H1 (cell line): ENCODE data around the gene TSC2. TPM values are rescaled to one million over a fixed set of nuclear protein-coding genes. Genes with fewer than 3 reads are reported as not detected.

Experiments
- CTCF ChIA-PET: fragments of 300-600 bp; sonication (Branson Sonifier 250); formaldehyde crosslinking; loops from one replicate; lab custom pipeline; 2021; ENCODE audit not compliant: partially characterized antibody; lab: Charles Lee
- POLR2A ChIA-PET: fragments of 300-600 bp; sonication (Branson Sonifier 250); formaldehyde crosslinking; loops from one replicate; lab custom pipeline; 2021; ENCODE audit warnings: inconsistent platforms; ENCODE audit not compliant: partially characterized antibody; lab: Charles Lee
- DNase-seq, 2 experiments: peaks; one replicate each; pipeline versions ENCODE4 v3.0.0 to v3.0.0-alpha.2; 2010 to 2022; ENCODE audit warnings: low spot score in 2 of 2, low read depth in 1 of 2, mixed read lengths in 1 of 2
- FAIRE-seq: peaks from 2 replicates; lab custom pipeline; 2011; peaks lifted over from hg19 to GRCh38; lab: Jason Lieb, UNC
- H2AFZ ChIP-seq: 2 replicates; pipeline ENCODE4 v1.8.1; 2012; ENCODE audit warnings: low read length, inconsistent platforms
- H2AK5ac ChIP-seq: 2 replicates; pipeline ENCODE4 v1.6.1; 2013; ENCODE audit warnings: low read depth, low read length
- H2BK120ac ChIP-seq: replicated peaks from 2 replicates; pipeline ENCODE3; 2013; ENCODE audit warnings: low read depth, low read length, inconsistent platforms
- H2BK12ac ChIP-seq: 2 replicates; pipeline ENCODE4 v1.6.1; 2013; ENCODE audit warnings: low read depth, low read length
- H2BK15ac ChIP-seq: 2 replicates; pipeline ENCODE4 v1.6.1; 2013; ENCODE audit warnings: low read length
- H2BK20ac ChIP-seq: 2 replicates; pipeline ENCODE4 v1.6.1; 2013; ENCODE audit warnings: low read length
- H2BK5ac ChIP-seq: 2 replicates; pipeline ENCODE4 v1.6.1; 2013; ENCODE audit warnings: low read depth, low read length
- H3K14ac ChIP-seq: 2 replicates; pipeline ENCODE4 v1.6.1; 2013; ENCODE audit warnings: inconsistent platforms; ENCODE audit not compliant: insufficient read length
- H3K18ac ChIP-seq: 2 replicates; pipeline ENCODE4 v1.6.1; 2013; ENCODE audit warnings: low read length; ENCODE audit errors: extremely low read depth
- H3K23ac ChIP-seq: 2 replicates; pipeline ENCODE4 v1.6.1; 2013; ENCODE audit warnings: inconsistent platforms; ENCODE audit not compliant: insufficient read length
- H3K23me2 ChIP-seq: 2 replicates; pipeline ENCODE4 v1.6.1; 2013; ENCODE audit warnings: low read depth, low read length
- H3K27ac ChIP-seq: 2 replicates; pipeline ENCODE4 v1.6.1; 2011; ENCODE audit warnings: low read depth, low read length, inconsistent platforms
- H3K27me3 ChIP-seq, 4 experiments: replicated peaks in 1 of 4; 1 replicate in 1 of 4; 2 replicates in 3 of 4; pipeline versions ENCODE4 v1.6.1 to v1.8.1; 2011 to 2013; ENCODE audit warnings: low read length in 3 of 4, mild to moderate bottlenecking in 3 of 4, inconsistent platforms in 2 of 4, mixed read lengths in 2 of 4, moderate library complexity in 1 of 4; ENCODE audit not compliant: control insufficient read depth in 3 of 4, insufficient read depth in 3 of 4; ENCODE audit errors: extremely low read depth in 1 of 4
- H3K36me3 ChIP-seq, 4 experiments: 2 replicates each; pipeline versions ENCODE4 v1.6.1 to v1.8.1; 2011 to 2013; ENCODE audit warnings: mild to moderate bottlenecking in 4 of 4, low read length in 3 of 4, moderate library complexity in 2 of 4, control low read depth in 1 of 4, inconsistent platforms in 1 of 4; ENCODE audit not compliant: insufficient read depth in 4 of 4, control insufficient read depth in 2 of 4
- H3K4ac ChIP-seq: replicated peaks from 2 replicates; pipeline ENCODE3; 2013; ENCODE audit warnings: low read length, low read depth, mixed read lengths, inconsistent platforms; ENCODE audit not compliant: insufficient read length
- H3K4me1 ChIP-seq, 4 experiments: replicated peaks in 1 of 4; 1 replicate in 1 of 4; 2 replicates in 3 of 4; pipeline versions ENCODE4 v1.6.1 to v1.8.1; 2011 to 2013; ENCODE audit warnings: low read length in 3 of 4, inconsistent platforms in 2 of 4, mixed read lengths in 1 of 4; ENCODE audit not compliant: insufficient read depth in 4 of 4, control insufficient read depth in 3 of 4
- H3K4me2 ChIP-seq, 2 experiments: 2 replicates each; pipeline versions ENCODE4 v1.6.1 to v1.8.1; 2011 to 2013; ENCODE audit warnings: low read depth in 2 of 2, low read length in 2 of 2, control low read depth in 1 of 2, inconsistent platforms in 1 of 2, mild to moderate bottlenecking in 1 of 2; ENCODE audit not compliant: insufficient read depth in 1 of 2
- H3K4me3 ChIP-seq, 4 experiments: fragments of 200-600, 300-600 bp in 1 of 4; sonication (generic), shearing (Covaris generic), sonication (Bioruptor Twin) in 1 of 4; 2 replicates each; pipeline versions ENCODE4 v1.5.1 to v1.8.1; 2011 to 2016; ENCODE audit warnings: low read length in 4 of 4, low read depth in 3 of 4, control low read depth in 2 of 4, inconsistent platforms in 2 of 4, mild to moderate bottlenecking in 2 of 4, mixed read lengths in 1 of 4, moderate library complexity in 1 of 4; ENCODE audit not compliant: insufficient read depth in 2 of 4; ENCODE audit errors: extremely low read depth in 1 of 4
- H3K56ac ChIP-seq: replicated peaks from 2 replicates; pipeline ENCODE3; 2013; ENCODE audit warnings: low read depth, mild to moderate bottlenecking, mixed read lengths, low read length, inconsistent platforms; ENCODE audit not compliant: insufficient read length
- H3K79me1 ChIP-seq: 2 replicates; pipeline ENCODE4 v1.6.1; 2013; ENCODE audit warnings: low read depth, low read length, control low read depth
- H3K79me2 ChIP-seq, 2 experiments: 2 replicates each; pipeline versions ENCODE4 v1.6.1 to v1.8.1; 2012 to 2013; ENCODE audit warnings: low read length in 2 of 2, mild to moderate bottlenecking in 2 of 2, inconsistent platforms in 1 of 2; ENCODE audit not compliant: insufficient read depth in 2 of 2, control insufficient read depth in 1 of 2
- H3K9ac ChIP-seq, 4 experiments: replicated peaks in 1 of 4; 1 replicate in 1 of 4; 2 replicates in 3 of 4; pipeline versions ENCODE4 v1.6.1 to v1.8.1; 2011 to 2013; ENCODE audit warnings: low read depth in 3 of 4, low read length in 3 of 4, control low read depth in 2 of 4, mild to moderate bottlenecking in 2 of 4, moderate library complexity in 2 of 4, inconsistent platforms in 1 of 4; ENCODE audit errors: extremely low read depth in 1 of 4
- H3K9me3 ChIP-seq, 2 experiments: 2 replicates each; pipeline versions ENCODE4 v1.6.1 to v1.8.1; 2012 to 2013; ENCODE audit warnings: mild to moderate bottlenecking in 2 of 2, moderate library complexity in 2 of 2, control low read depth in 1 of 2, inconsistent platforms in 1 of 2, low read depth in 1 of 2, low read length in 1 of 2, mixed read lengths in 1 of 2; ENCODE audit not compliant: insufficient read depth in 2 of 2
- H4K20me1 ChIP-seq, 2 experiments: replicated peaks in 1 of 2; 2 replicates each; pipeline versions ENCODE3 to v1.8.1; 2011 to 2013; ENCODE audit warnings: inconsistent platforms in 2 of 2, low read length in 2 of 2, mild to moderate bottlenecking in 1 of 2; ENCODE audit not compliant: insufficient read depth in 2 of 2, control insufficient read depth in 1 of 2
- H4K5ac ChIP-seq: 2 replicates; pipeline ENCODE4 v1.6.1; 2013; ENCODE audit warnings: low read length, low read depth, mixed read lengths, inconsistent platforms; ENCODE audit not compliant: insufficient read length
- H4K8ac ChIP-seq: 2 replicates; pipeline ENCODE4 v1.8.0; 2013; ENCODE audit warnings: mild to moderate bottlenecking, moderate library complexity, low read length, inconsistent platforms; ENCODE audit not compliant: insufficient read depth; ENCODE audit errors: extremely low read depth
- H4K91ac ChIP-seq: replicated peaks from 2 replicates; pipeline ENCODE3; 2013; ENCODE audit warnings: low read length, mixed read lengths, inconsistent platforms; ENCODE audit not compliant: insufficient read length
- CHD2 ChIP-seq: IDR thresholded peaks from 2 replicates; pipeline ENCODE4 v1.6.1; 2012; ENCODE audit warnings: low read length, improper control_type of control experiment
- HDAC6 ChIP-seq: IDR thresholded peaks from one replicate; pipeline ENCODE4 v1.7.1; 2012; ENCODE audit warnings: low read depth, mild to moderate bottlenecking, inconsistent platforms, low read length, moderate library complexity
- MAX ChIP-seq: IDR thresholded peaks from 2 replicates; pipeline ENCODE4 v1.6.1; 2012; ENCODE audit warnings: inconsistent platforms
- POLR2AphosphoS5 ChIP-seq: IDR thresholded peaks from 2 replicates; pipeline ENCODE4 v1.6.1; 2011; ENCODE audit warnings: low read depth, low read length
- POU5F1 ChIP-seq: IDR thresholded peaks from 2 replicates; pipeline ENCODE4 v1.6.1; 2011; ENCODE audit warnings: low read depth, mild to moderate bottlenecking, low read length, moderate library complexity
- RBBP5 ChIP-seq: IDR thresholded peaks from 2 replicates; pipeline ENCODE4 v1.7.1; 2012; ENCODE audit warnings: low read depth, mild to moderate bottlenecking, inconsistent platforms, low read length, moderate library complexity, borderline replicate concordance
- SP2 ChIP-seq: IDR thresholded peaks from 2 replicates; pipeline ENCODE4 v1.6.1; 2012; ENCODE audit warnings: mild to moderate bottlenecking, low read length, inconsistent platforms
- ZNF274 ChIP-seq: IDR thresholded peaks from 2 replicates; pipeline ENCODE4 v1.7.0; 2012; ENCODE audit warnings: low read length, borderline replicate concordance; ENCODE audit errors: extremely low read depth
- WGBS, 2 experiments: shearing (Covaris generic) in 1 of 2; methylation state at CpG; one replicate each; pipeline versions ENCODE4 v1.1.6 to v1.1.7; 2013 to 2015; ENCODE audit warnings: low lambda C conversion rate in 2 of 2, mixed read lengths in 2 of 2, inconsistent platforms in 1 of 2, low coverage in 1 of 2, missing lambda C conversion rate in 1 of 2; ENCODE audit not compliant: insufficient replicate concordance in 2 of 2, insufficient coverage in 1 of 2, insufficient read length in 1 of 2; ENCODE audit errors: extremely low coverage in 1 of 2, missing lambda C conversion rate in 1 of 2; 5-methylcytosine and 5-hydroxymethylcytosine counted together
- polyA plus RNA-seq, 7 experiments: library from polyadenylated mRNA; depleted of rRNA in 3 of 7; stranded (reverse) in 5 of 7; unstranded in 2 of 7; fragments of >200 nt in 5 of 7; fragments of 200-250 nt in 2 of 7; gene quantifications; 1 replicate in 5 of 7; 2 replicates in 1 of 7; 4 replicates in 1 of 7; pipeline versions ENCODE4 v1.2.1 to v1.2.3, GENCODE V29; 2011 to 2013; ENCODE audit warnings: missing spikeins in 2 of 7, mixed read lengths in 2 of 7
- total RNA-seq: library from RNA; stranded (reverse); fragmentation: NEBNext Ultra II Directional; extraction: Animal tissue kit (Norgen Biotek cat#: 25700); gene quantifications from 2 replicates; pipeline ENCODE4 v1.2.1, GENCODE V29; 2021

TSC2 gene
- total and polyA plus RNA-seq, 2 of the 8 experiments (the other 6 are each of a cell fraction or from before 2014, with no cell fraction given), result 65.9 to 96.6 TPM

GRCh38 chr16:2031081-2031577, 16.7 kb upstream of the TSC2 start:
- H3K4me2 ChIP-seq, result no peak overlapping the region
- no peak for DNase-seq
- TF ChIP-seq SP2 (no peak), ZNF274 (no peak), RBBP5 (no peak), CHD2 (no peak), HDAC6 (no peak), MAX (no peak), POLR2AphosphoS5 (no peak), POU5F1 (no peak)
- H3K4me3 ChIP-seq, result no peak overlapping the region
- H3K79me2 ChIP-seq, result no peaks in the 10 kb centered on the region
- ChIA-PET POLR2A (interaction anchor here (0.8 to 0.9 kb wide), 2 partner anchors 66 to 120 kb away, joined by 3 read pairs; partner anchors contain the start of gene RPS2), CTCF (interaction anchor here (1.0 to 2.3 kb wide), 7 partner anchors 10 to 60 kb away, joined by 3 to 9 read pairs (median 5); partner anchors contain the start of genes NPW, NTHL1 and TSC2)
- no peak overlapping the region for H2BK120ac ChIP-seq
- no peak overlapping the region for H3K4ac ChIP-seq
- H2AK5ac ChIP-seq, result no peak overlapping the region
- no peak overlapping the region for H4K8ac ChIP-seq
- peaks cover 0 to 8% (median 5%) of the 10 kb centered on the region in 4 experiments; a peak in 5 of 7 replicates for H3K4me1 ChIP-seq
- H3K18ac ChIP-seq, result no peak overlapping the region
- no peak overlapping the region for H2BK5ac ChIP-seq
- whole genome bisulfite sequencing, 2 experiments, result 96% methylated on average over 10 of the region's 11 CpGs; no CpG with 5 or more reads in 1 of the 2 experiments
- no peak overlapping the region for H3K27ac ChIP-seq
- H3K79me1 ChIP-seq, result no peaks in the 10 kb centered on the region
- FAIRE-seq, result no peak
- H3K36me3 ChIP-seq, result no peaks in the 10 kb centered on the region
- H3K27me3 ChIP-seq, result peaks cover 0 to 17% (median 15%) of the 10 kb centered on the region in 4 experiments; a peak in 5 of 7 replicates
- no peak overlapping the region for H3K23ac ChIP-seq
- no peak overlapping the region for H2BK15ac ChIP-seq
- H3K23me2 ChIP-seq, result peaks cover 7% of the 10 kb centered on the region; the same call in 1 of the 2 replicates
- H3K56ac ChIP-seq, result no peak overlapping the region
- no peak overlapping the region for H4K91ac ChIP-seq
- H2BK12ac ChIP-seq, result no peak overlapping the region
- no peak overlapping the region for H4K5ac ChIP-seq
- H2BK20ac ChIP-seq, result no peak overlapping the region
- no peak overlapping the region for H3K9ac ChIP-seq
- peaks cover 0 to 11% of the 10 kb centered on the region in 2 experiments for H4K20me1 ChIP-seq
- H3K9me3 ChIP-seq, result no peaks in the 10 kb centered on the region
- no peak overlapping the region for H3K14ac ChIP-seq
- H2AFZ ChIP-seq, result no peak overlapping the region
